Erythroblast (primary cell): ENCODE measurements around the gene CDIP1.
A peak's percentile ranks its signal among the peaks of the same experiment; 100 is the strongest.
"Not testable (repeated sequence)": the region's sequence is repeated elsewhere in the genome, so short reads cannot be mapped to it uniquely, and the experiment has no call there.

Experiments used
- DNase-seq, 2 experiments: peaks; one replicate each; lab custom pipeline; 2025; lab: John Stamatoyannopoulos, UW
- GATA1 ChIP-seq: IDR thresholded peaks from 2 replicates; pipeline ENCODE4 v1.6.1; 2011; ENCODE audit warnings: low read depth, mild to moderate bottlenecking, control low read depth, low read length, moderate library complexity
- POLR2A ChIP-seq: IDR thresholded peaks from 2 replicates; pipeline ENCODE4 v1.6.1; 2011; ENCODE audit warnings: mild to moderate bottlenecking, low read length

Gene CDIP1

DNA sequence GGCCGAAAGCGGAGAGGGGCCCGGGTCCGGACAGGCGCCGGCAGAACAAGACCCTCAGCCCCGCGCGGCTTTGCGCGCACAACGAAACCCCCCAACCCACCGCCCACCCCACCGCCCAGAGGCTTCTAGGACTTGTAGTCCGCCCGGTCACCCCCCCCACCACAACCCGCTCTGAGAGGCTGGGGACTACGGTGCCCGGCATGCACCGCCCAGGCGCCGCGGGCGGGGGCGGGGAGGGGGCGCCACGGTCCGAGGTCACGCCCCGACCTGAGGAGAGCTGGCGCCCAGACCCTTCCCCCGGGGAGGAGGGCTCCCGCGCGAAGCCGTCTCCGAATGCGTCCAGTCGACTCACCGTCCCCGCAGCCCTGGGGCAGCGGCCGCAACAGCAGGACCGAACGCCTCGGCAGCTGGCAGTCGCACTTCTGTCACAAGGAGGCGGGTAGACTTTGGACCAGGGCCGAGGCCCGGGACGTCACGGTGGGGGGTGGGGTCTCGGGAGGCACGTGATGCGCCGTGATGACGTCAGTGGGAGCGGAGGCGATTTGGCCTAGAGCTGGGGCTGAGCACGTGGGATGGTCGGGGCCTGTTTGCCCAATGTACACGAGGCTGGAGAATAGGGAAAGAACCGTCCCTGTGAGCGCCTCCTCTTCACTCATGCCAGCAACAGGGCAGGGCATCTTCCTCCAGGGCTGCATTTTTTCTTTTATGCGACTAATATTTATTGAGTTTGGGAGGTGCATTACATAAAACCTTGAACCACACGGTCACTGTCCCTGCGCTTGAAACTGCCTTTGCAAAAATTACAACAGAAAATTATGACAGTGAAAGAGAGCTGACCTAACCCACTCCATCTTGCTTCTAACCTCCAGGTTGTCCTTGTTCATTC lies at the start of gene CDIP1:
CDIP1 (minus strand) TSS at position 424 of the 886 bp plus-strand sequence. CDS start 24,643 bp downstream, outside the sequence.
- peak; percentile 94 to 96 for DNase-seq
- TF ChIP-seq GATA1 (no peak), POLR2A (peak; percentile 61)

DNA sequence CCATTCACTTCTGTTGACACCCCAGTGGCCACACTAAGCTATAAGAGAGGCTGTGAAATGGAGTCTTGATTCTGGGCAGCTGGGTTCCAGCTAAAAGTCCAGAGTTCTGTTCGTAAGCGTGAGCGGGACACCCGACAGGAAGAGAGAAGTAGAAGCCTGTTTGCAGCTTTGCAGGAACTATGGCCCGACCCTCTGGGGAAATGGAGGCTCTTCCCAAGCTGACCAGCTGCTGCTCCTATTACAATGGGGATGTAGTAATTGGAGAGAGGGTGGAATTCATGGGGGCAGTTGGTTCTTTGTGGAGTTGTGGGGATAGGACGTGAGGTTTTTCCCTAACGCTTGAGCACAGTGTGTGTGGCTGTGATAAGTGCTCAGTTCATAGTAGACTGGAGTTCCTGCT lies 47.7 kb upstream of the CDIP1 start:
- no peak for TF ChIP-seq GATA1
- no peak for TF ChIP-seq POLR2A
- DNase-seq: no peak

DNA sequence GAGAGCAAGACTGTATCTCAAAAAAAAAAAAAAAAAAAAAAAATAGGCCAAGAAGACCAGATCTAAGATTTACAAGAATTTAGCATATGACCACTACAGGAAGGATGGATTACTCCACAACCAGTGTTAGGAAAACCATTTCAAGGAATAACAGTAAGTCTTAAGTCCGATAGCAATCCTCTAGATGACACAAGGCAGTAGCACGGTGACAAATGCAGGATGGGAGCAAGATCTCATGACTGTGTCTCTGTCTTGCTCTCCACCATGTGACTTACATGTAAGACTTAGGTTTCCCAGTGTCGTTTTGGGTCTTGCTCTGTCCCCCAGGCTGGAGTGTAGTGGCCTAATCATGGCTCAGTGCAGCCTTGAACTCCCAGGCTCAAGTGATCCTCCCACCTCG lies 45.3 kb upstream of the CDIP1 start:
- TF ChIP-seq POLR2A (no peak), GATA1 (no peak)
- DNase-seq: no peak

DNA sequence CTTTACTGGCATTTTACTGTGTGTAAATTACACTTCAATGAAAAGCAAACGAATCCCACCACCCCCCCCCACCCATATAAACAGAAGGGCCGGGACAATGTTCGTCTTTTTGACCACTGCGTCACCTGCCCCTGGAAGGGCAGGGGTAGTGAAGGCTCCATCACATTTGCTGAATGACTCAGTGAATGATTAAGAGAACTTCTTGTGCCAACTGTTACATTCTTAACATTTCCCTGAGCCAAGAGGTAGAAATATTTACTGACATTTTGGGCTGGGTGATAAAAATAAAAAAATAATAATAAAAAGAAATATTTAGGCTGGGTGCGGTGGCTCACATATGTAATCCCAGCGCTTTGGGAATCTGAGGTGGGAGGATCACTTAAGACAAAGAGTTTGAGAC lies 41.7 kb upstream of the CDIP1 start:
- TF ChIP-seq GATA1 (no peak), POLR2A (no peak)
- no peak for DNase-seq

DNA sequence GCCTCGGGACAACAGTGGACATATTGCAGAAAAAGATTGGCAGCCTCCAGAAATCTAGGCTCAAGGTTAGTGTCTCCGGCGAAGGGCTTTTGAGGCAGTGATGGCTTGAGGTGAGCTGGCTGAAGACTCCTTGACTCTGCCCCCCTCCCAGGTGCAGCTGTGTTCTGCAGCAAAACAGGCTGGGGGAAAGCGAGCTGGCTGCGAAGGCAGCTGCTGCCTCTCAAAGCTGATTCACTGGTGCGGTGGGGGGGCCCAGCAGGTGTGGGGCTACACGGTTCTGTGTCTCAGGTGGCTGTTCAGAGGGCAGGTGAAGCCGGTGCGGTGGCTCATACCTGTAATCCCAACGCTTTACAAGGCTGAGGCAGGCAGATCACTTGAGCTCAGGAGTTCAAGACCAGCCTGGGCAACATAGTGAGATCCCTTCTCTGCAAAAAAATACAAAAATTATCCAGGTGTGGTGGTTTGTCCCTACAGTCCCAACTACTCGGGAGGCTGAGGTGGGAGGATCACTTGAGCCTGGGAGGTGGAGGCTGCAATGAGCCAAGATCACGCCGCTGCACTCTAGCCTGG lies 40.5 kb upstream of the CDIP1 start:
- DNase-seq: no peak
- TF ChIP-seq GATA1: no peak
- no peak for TF ChIP-seq POLR2A

DNA sequence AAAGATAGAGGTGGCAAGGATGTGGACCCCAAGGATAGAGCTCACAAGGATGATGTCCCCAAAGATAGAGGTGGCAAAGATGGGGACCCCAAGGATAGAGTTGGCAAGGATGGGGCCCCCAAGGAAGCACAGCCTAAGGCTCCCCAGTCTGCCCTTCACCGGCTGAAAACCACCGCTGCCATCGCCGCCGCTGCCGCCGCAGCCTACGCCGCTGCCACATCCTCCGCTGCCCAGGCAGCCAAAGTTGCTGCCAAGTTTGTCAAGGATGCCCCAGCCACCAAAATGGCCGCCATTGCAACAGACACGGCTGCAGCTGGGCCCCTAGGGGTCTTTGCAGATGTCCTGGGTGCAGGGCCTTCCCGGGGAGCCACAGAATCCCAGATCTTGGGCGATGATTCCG lies 37.4 kb upstream of the CDIP1 start:
- DNase-seq: no peak
- no peak for TF ChIP-seq POLR2A
- TF ChIP-seq GATA1: no peak

DNA sequence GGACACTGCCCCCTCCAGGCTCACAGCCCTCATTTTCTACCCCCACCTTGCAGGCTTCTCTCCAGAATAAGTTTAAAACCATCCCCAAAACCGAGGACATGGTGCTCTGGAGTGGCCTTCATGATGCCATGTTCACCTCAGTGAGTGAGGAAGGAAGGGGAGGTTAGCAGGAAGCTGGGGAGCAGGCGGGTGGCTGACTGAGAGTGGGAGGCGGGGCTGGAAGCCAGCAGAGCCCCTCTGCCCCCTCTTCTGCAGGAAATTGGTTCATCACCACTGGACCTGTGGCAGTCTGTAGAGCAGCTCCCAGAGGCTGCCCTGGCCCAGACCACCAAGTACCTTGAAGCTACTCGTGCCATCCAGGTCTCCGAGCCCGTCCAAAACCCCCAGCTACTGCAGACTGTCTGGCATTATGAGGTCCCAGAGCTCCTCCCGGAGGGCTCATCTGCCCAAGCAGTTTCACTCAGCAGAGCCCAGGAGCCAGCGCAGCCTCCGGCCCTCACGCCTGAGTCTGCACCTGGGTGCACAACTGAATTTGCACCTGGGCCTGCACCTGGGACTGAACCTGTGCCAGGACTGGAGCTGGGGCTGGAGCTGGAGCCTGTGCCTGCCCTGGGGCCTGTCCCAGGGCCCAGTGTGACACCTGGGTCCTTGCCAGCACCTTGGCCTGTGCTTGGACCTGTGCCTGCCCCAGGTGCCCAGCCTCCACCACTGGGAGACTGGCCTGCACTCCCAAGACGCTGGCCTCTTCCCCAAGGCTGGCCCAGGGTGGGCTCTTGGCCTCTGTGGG lies 36.5 kb upstream of the CDIP1 start:
- DNase-seq: no peak
- TF ChIP-seq POLR2A (no peak), GATA1 (no peak)

DNA sequence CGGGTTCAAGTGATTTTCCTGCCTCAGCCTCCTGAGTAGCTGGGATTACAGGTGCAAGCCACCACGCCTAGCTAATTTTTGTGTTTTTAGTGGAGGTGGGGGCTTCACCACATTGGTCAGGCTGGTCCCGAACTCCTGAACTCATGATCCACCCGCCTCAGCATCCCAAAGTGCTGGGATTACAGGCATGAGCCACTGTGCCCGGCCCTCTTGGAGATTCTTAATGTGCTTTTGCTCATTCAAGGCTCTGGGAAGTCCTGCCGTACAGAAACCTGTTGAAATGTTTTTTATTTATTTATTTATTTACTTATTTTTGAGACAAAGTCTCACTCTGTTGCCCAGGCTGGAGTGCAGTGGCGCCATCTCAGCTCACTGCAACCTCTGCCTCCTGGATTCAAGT lies 35.4 kb upstream of the CDIP1 start:
- not testable (repeated sequence) for DNase-seq

DNA sequence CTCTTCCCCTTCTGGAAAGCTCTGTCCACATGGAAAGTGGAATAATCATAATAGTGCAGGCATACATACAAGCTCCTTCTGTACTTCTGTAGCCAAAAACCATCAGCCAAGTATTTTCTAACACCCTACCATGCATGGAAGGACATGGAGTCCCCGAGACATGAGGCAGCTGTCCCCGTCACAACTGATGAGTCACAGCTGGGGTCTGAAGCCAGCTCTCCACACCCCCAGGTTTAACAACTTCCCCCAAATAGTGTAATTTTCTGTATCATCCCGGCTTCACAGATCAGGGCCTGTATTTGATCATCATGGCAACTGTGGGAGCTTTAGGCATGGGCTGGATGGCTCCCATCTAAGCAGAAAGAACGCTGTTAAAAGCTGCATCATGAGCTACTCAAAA lies 34.1 kb upstream of the CDIP1 start:
- no peak for DNase-seq
- TF ChIP-seq POLR2A: no peak
- no peak for TF ChIP-seq GATA1

DNA sequence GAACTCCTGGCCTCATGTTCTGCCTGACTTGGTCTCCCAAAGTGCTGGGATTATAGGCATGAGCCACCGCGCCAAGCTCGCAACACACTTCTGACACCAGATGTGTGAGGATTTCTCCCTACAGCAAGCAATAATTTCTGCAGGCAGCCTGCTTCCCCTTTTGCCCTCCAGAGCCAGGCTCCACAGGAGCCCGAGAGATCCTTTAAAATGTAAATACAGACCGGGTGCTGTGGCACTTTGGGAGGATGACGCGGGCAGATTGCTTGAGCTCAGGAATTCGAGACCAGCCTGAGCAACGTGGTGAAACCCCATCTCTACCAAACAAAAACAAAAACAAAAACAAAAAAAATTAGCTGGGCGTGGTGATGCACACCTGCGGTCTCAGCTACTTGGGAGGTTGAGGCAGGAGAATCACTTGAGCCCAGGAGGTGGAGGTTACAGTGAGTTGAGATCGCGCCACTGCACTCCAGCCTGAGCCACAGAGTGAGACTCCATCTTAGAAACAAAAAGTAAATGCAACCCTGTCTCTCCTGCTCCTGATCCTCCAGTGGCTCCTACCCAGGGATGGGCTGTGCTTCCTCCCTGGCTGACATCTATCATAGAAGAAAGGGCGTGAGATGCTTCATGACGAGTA lies 32.2 kb upstream of the CDIP1 start:
- no peak for DNase-seq
- TF ChIP-seq GATA1 (no peak), POLR2A (no peak)

DNA sequence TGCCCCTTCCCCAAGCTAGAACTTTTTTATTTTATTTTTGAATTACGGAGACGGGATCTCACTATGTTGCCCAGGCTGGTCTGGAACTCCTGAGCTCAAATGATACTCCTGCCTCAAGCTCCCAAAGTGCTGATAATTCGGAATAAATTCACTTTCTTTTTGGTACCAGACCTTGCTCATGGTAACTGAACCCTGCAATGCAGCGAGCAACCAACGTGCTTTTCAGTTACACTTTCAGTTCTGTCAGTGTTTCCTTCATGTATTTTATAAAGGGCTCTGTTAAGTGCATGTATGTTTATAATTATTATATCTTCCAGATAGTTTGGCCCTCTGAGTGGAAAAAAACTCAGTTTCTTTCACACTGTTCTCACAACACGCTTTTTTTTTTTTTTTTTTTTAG lies 31.5 kb upstream of the CDIP1 start:
- no peak for DNase-seq
- no peak for TF ChIP-seq GATA1
- TF ChIP-seq POLR2A: no peak

DNA sequence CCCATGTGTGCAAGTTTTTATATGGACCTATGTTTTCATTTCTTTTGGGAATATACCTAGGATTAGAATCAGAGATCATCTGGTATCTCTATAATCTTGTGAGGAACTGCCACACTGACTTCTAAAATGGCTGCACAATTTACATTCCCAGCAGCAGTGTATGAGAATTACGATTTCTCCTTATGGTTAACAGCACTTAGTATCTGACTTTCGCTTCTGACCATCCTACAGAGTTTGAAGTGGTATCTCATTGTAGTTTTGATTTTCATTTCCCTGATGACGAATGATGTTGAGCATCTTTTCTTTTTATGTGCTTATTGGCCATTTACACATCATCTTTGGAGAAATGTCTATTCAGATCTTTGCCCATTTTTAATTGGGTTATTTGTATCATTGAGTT lies 27.6 kb upstream of the CDIP1 start:
- no peak for TF ChIP-seq POLR2A
- TF ChIP-seq GATA1: no peak
- DNase-seq: no peak

DNA sequence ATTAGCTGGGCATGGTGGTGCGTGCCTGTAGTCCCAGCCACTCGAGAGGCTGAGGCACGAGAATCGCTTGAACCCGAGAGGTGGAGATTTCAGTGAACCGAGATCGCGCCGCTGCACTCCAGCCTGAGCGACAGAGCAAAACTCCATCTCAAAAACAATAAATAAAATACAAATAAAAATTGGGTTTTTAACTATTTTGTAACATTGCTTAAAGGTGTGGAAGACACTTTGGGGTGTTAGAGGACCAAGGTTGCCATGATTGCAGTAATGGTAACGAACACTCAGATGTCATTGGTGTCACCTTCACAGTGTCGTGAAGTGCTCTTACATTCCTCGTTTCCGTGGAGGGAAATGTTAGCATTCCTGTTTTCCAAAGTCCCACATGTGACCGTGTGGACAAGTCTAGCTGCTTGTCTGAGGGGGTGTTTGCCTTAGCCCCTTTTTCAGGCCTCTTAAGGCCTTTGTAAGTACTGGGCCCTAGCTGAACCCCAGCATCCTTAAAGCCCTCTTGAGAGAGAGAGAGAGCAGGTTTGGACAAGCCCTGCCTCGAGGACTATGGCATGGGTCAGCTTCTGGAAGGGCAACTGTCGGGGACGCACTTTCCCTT lies 26.2 kb upstream of the CDIP1 start:
- no peak for DNase-seq
- TF ChIP-seq GATA1 (no peak), POLR2A (no peak)

DNA sequence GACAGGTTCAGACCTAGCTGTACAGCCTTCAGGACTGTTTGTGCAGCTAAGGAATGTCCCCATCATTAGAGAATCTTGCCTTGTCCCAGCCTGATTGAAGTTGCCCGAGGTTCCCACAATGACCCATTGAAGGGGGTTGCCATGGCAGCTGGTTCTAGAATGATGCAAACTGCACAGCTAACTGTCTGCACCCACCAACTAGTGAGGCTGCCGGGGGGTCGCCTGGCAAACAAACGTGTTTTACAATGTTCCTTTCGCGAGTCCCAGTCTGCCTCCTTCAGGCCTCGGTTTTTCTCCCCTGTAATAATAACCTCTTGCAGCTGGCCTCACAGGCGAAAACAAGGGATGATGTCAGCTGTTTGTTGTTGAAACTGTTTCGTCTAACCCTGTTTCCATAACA lies 23.0 kb upstream of the CDIP1 start:
- TF ChIP-seq POLR2A (no peak), GATA1 (no peak)
- no peak for DNase-seq
